Activated T-cell treated with anti-CD3 and anti-CD28 coated beads, Interleukin-2, amount 50 U/mL, for 72 hours (primary cell): ENCODE measurements around the gene MAP7D3. TPM values are rescaled to one million over a fixed set of nuclear protein-coding genes. Genes with fewer than 3 reads are reported as not detected.
A peak's percentile ranks its signal among the peaks of the same experiment; 100 is the strongest.

Source experiments
- ATAC-seq, 2 donors: fragments of 150-1000 bp; cut with Tn5 transposase; replicated peaks in 1 of 2; 2 replicates each; pipeline ENCODE4 v1.10.0; 2021; ENCODE audit warnings: moderate library complexity in 2 of 2, mild to moderate bottlenecking in 1 of 2
- DNase-seq, 2 donors: peaks; one replicate each; pipeline ENCODE4 v3.0.0; 2021 to 2022; ENCODE audit warnings: mixed read lengths in 1 of 2
- H3K27ac Mint-ChIP-seq: one replicate; pipeline ENCODE4 v1.8.0; 2022; ENCODE audit warnings: mild to moderate bottlenecking, moderate library complexity, mixed read lengths
- H3K27me3 Mint-ChIP-seq: one replicate; pipeline ENCODE4 v1.8.0; 2022; ENCODE audit warnings: low read depth, mixed read lengths
- H3K36me3 Mint-ChIP-seq, 2 donors: one replicate each; pipeline ENCODE4 v1.8.0; 2022; ENCODE audit warnings: mixed read lengths in 2 of 2, mild to moderate bottlenecking in 1 of 2; ENCODE audit not compliant: insufficient read depth in 2 of 2
- H3K4me1 Mint-ChIP-seq: one replicate; pipeline ENCODE4 v1.8.0; 2022; ENCODE audit warnings: low read depth, mixed read lengths
- H3K4me3 Mint-ChIP-seq, 2 donors: one replicate each; pipeline ENCODE4 v1.8.0; 2022; ENCODE audit warnings: mild to moderate bottlenecking in 2 of 2, mixed read lengths in 2 of 2, moderate library complexity in 2 of 2
- H3K9me3 Mint-ChIP-seq, 2 donors: one replicate each; pipeline ENCODE4 v1.8.0; 2022; ENCODE audit warnings: mixed read lengths in 2 of 2
- total RNA-seq, 2 donors: library from RNA; stranded (reverse); gene quantifications; one replicate each; pipeline ENCODE4 v1.2.3, GENCODE V29; 2022

MAP7D3 gene
- total RNA-seq, 2 donors from 2014 or later = 11.3 to 11.8 TPM

DNA sequence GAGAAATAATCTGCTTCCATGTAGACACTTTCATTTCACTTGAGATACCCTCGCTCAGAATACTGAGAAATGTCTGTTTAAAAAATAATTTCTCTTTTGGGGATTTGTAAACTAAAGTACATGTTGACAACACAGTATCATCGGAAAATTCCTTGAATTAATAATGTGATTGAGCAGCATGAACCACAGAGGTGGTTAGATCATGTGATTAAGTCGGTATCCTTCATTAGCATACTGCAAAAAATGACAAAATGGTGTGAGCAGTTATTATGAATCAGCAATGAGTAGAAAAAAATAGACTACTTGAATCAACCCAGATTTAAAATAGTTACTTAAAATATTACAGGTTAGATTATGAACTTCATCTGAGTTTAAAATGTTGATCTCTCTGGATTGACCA lies 14.1 kb downstream of the MAP7D3 start:
- DNase-seq (no peak), ATAC-seq (no peak)
- peaks cover 3 to 7% of the 10 kb centered on the region in 2 donors for H3K36me3 Mint-ChIP-seq
- H3K4me3 Mint-ChIP-seq = no peak overlapping the region
- H3K27me3 Mint-ChIP-seq = peaks cover 11% of the 10 kb centered on the region
- no peaks in the 10 kb centered on the region for H3K4me1 Mint-ChIP-seq
- no peaks in the 10 kb centered on the region for H3K9me3 Mint-ChIP-seq
- H3K27ac Mint-ChIP-seq = no peak overlapping the region

GRCh38 chrX:136228839-136229207 lies 22.4 kb downstream of the MAP7D3 start:
- DNase-seq (no peak), ATAC-seq (no peak)
- Mint-ChIP-seq H3K27ac (peak overlapping the region; percentile 73), H3K36me3 (peaks cover 6 to 14% of the 10 kb centered on the region in 2 donors), H3K4me3 (peak overlapping the region in 1 of 2 donors; percentile 29), H3K27me3 (peaks cover 15% of the 10 kb centered on the region), H3K9me3 (no peaks in the 10 kb centered on the region), H3K4me1 (peaks cover 20% of the 10 kb centered on the region)

GRCh38 chrX:136227948-136228838 lies 23.0 kb downstream of the MAP7D3 start:
- Mint-ChIP-seq H3K27me3 (peaks cover 15% of the 10 kb centered on the region), H3K4me1 (peaks cover 20% of the 10 kb centered on the region), H3K4me3 (peak overlapping the region in 1 of 2 donors; percentile 40), H3K27ac (peak overlapping the region; percentile 73), H3K36me3 (peaks cover 6 to 14% of the 10 kb centered on the region in 2 donors), H3K9me3 (no peaks in the 10 kb centered on the region)
- DNase-seq = peak; percentile 6 to 17
- ATAC-seq = peak; percentile 86 to 91

GRCh38 chrX:136227074-136227473 lies 24.1 kb downstream of the MAP7D3 start:
- H3K9me3 Mint-ChIP-seq = no peaks in the 10 kb centered on the region
- H3K27me3 Mint-ChIP-seq = peaks cover 15% of the 10 kb centered on the region
- ATAC-seq (no peak), DNase-seq (no peak)
- no peak overlapping the region for H3K27ac Mint-ChIP-seq
- peaks cover 20% of the 10 kb centered on the region for H3K4me1 Mint-ChIP-seq
- H3K4me3 Mint-ChIP-seq = no peak overlapping the region
- H3K36me3 Mint-ChIP-seq = peaks cover 6 to 14% of the 10 kb centered on the region in 2 donors

DNA sequence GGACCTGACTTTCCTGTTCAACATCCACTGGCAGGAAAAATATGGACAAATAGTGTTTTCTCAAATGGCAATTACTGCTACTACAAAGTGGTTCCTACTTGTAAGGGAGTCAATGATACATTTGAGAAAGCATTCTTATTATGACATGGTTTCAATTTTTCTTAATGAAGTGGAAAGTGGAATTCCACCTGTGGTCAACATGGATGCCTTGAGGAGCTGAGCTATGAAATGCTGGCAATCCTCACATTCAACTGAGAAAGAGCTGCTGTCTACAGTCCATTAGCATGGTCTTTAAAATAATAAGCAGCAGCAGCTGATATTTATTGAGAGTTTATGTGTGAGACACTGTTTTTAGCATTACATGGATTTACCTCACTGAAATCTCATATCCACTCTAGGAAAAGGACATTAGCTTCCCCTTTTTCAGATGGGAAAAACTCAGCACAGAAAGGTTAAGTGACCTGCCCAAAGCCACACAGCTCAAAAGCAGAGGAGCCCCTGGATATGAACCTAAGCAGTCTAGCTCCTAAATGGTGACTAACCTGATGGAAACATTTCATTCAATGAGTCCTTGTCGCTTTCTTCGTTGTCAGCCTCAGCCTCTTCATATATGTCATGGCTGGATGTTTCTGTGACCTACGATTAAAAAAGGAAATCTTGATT lies 29.2 kb downstream of the MAP7D3 start:
- DNase-seq = no peak
- ATAC-seq = no peak
- Mint-ChIP-seq H3K27me3 (peaks cover 8% of the 10 kb centered on the region), H3K4me1 (no peaks in the 10 kb centered on the region), H3K27ac (no peak overlapping the region), H3K36me3 (peaks cover 5 to 8% of the 10 kb centered on the region in 2 donors), H3K9me3 (no peaks in the 10 kb centered on the region), H3K4me3 (no peak overlapping the region)

DNA sequence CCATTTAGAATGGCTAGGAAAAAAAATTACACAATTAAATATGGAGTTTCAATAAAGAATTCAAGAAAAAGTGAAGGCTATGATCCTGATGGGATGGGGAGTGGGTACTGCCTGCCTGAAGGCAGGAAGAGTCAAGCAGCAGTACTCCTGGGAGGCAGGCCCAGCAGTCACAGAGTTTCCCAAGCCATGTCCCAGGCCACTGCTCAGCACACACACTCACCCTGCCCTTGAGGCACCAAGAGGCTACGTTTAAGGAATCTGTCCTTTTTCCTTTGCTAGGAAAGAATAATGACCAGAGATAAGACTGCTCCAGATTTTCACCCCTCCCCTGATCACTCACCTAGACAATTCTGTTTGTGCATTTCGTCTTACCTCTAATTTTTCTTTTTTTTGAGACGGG lies 30.2 kb downstream of the MAP7D3 start:
- ATAC-seq = no peak
- Mint-ChIP-seq H3K27ac (no peak overlapping the region), H3K27me3 (peaks cover 7% of the 10 kb centered on the region), H3K9me3 (no peaks in the 10 kb centered on the region), H3K4me1 (no peaks in the 10 kb centered on the region), H3K4me3 (no peak overlapping the region), H3K36me3 (peaks cover 5 to 8% of the 10 kb centered on the region in 2 donors)
- DNase-seq = no peak

- Mint-ChIP-seq H3K27me3 (peaks cover 7% of the 10 kb centered on the region), H3K36me3 (peaks cover 5 to 8% of the 10 kb centered on the region in 2 donors)
- ATAC-seq = no peak
Measured at GRCh38 chrX:136220540-136220939, 30.7 kb downstream of the MAP7D3 start.

DNA sequence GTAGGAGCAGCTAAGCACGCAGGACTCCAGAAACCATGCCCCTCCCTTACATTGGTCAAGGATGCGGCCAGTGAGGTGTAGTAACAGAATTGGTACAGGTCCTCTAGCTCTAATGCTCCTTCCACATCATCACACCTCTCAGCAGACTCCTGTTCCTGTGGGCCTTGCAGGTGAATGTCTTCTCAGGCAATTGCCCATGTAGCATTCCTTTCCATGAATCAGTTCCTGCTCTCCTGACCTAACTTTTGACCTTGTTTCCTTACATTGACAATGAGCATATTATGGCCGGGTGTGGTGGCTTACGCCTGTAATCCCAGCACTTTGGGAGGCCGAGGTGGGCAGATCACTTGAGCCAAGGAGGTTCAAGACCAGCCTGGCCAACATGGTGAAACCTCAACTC lies 31.3 kb downstream of the MAP7D3 start:
- H3K9me3 Mint-ChIP-seq = no peaks in the 10 kb centered on the region
- H3K27me3 Mint-ChIP-seq = peaks cover 7% of the 10 kb centered on the region
- H3K4me1 Mint-ChIP-seq = no peaks in the 10 kb centered on the region
- peaks cover 3 to 5% of the 10 kb centered on the region in 2 donors for H3K36me3 Mint-ChIP-seq
- H3K27ac Mint-ChIP-seq = no peak overlapping the region
- no peak overlapping the region for H3K4me3 Mint-ChIP-seq
- no peak for DNase-seq
- ATAC-seq = no peak

More at GRCh38 chrX:136220540-136220939, 30.7 kb downstream of the MAP7D3 start:
- H3K4me1 Mint-ChIP-seq = no peaks in the 10 kb centered on the region
- no peak for DNase-seq
- no peak overlapping the region for H3K27ac Mint-ChIP-seq
- no peak overlapping the region for H3K4me3 Mint-ChIP-seq
- H3K9me3 Mint-ChIP-seq = no peaks in the 10 kb centered on the region

GRCh38 chrX:136215559-136215958 lies 35.6 kb downstream of the MAP7D3 start:
- no peaks in the 10 kb centered on the region for H3K36me3 Mint-ChIP-seq
- H3K9me3 Mint-ChIP-seq = no peaks in the 10 kb centered on the region
- ATAC-seq (no peak), DNase-seq (no peak)
- no peak overlapping the region for H3K4me3 Mint-ChIP-seq
- H3K4me1 Mint-ChIP-seq = no peaks in the 10 kb centered on the region
- H3K27me3 Mint-ChIP-seq = no peaks in the 10 kb centered on the region
- H3K27ac Mint-ChIP-seq = no peak overlapping the region

DNA sequence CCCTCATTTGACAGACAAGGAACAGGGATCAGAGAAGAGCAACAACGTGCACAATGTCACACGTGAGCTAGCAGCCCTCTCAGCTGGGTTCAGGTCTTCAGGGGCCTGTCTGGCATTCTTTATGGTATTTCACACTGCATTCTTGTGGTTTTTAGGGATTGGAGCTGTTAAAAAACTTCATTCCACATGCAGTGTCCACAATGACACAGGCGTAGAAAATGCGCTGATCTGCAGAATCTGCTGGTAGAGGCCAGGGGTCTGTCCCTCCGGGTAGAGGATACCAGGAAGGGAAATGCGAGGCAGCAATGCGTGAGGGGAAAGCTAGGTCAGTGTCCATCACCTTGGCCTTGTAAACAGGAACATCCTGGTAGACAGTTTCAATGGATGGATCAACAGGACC lies 36.6 kb downstream of the MAP7D3 start:
- no peak for DNase-seq
- no peak overlapping the region for H3K27ac Mint-ChIP-seq
- H3K4me1 Mint-ChIP-seq = no peaks in the 10 kb centered on the region
- no peaks in the 10 kb centered on the region for H3K36me3 Mint-ChIP-seq
- H3K9me3 Mint-ChIP-seq = no peaks in the 10 kb centered on the region
- ATAC-seq = no peak
- peaks cover 7% of the 10 kb centered on the region for H3K27me3 Mint-ChIP-seq
- H3K4me3 Mint-ChIP-seq = no peak overlapping the region

DNA sequence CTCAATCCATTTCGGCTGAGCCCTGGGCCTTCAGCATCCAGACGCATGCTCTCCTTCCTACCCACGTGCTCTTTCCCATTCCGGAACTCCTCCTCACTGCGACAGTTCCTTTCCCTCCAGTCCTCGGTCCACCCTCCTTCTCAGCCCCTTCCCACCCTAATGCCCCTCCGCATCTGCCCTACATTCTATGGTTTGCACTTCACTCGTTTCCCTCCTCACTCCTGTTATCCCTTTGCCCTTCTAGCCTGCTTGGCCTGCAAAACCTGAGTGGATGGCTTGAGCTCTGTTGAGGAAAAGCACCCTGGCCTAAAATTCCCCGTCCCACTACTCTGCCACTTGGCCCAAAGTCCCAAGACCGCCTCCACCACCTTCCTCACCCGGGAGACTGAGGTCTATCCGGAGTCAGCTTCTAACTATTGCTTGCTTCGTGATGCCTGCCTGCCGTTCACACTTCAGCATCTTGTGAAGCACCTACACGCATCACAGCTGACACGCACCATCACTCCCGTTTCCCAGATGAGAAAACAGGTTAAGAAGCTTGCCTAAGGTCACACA lies 38.6 kb downstream of the MAP7D3 start:
- H3K9me3 Mint-ChIP-seq = no peaks in the 10 kb centered on the region
- H3K36me3 Mint-ChIP-seq = no peaks in the 10 kb centered on the region
- no peak for ATAC-seq
- no peak for DNase-seq
- no peak overlapping the region for H3K27ac Mint-ChIP-seq
- H3K4me3 Mint-ChIP-seq = no peak overlapping the region
- no peaks in the 10 kb centered on the region for H3K4me1 Mint-ChIP-seq
- peaks cover 7% of the 10 kb centered on the region for H3K27me3 Mint-ChIP-seq

- Mint-ChIP-seq H3K27ac (no peak overlapping the region), H3K9me3 (no peaks in the 10 kb centered on the region), H3K4me3 (no peak overlapping the region), H3K36me3 (no peaks in the 10 kb centered on the region), H3K27me3 (peaks cover 7% of the 10 kb centered on the region), H3K4me1 (no peaks in the 10 kb centered on the region)
- ATAC-seq (no peak), DNase-seq (no peak)
Measured at GRCh38 chrX:136211766-136212556, 39.2 kb downstream of the MAP7D3 start.

DNA sequence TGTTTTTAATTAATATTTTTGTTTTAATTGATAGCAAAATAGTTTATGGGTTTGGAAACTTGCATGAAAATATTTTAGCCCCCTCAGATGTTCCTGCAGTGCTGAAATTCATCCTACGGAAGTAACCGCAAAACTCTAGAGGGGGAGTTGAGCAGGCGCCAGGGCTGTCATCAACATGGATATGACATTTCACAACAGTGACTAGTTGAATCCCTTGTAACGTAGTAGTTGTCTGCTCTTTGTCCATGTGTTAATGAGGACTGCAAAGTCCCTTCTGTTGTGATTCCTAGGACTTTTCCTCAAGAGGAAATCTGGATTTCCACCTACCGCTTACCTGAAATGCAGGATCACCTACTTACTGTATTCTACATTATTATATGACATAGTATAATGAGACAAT lies 40.4 kb downstream of the MAP7D3 start:
- H3K4me1 Mint-ChIP-seq = no peaks in the 10 kb centered on the region
- H3K36me3 Mint-ChIP-seq = no peaks in the 10 kb centered on the region
- DNase-seq (no peak), ATAC-seq (no peak)
- H3K27ac Mint-ChIP-seq = no peak overlapping the region
- peaks cover 7% of the 10 kb centered on the region for H3K27me3 Mint-ChIP-seq
- no peaks in the 10 kb centered on the region for H3K9me3 Mint-ChIP-seq
- no peak overlapping the region for H3K4me3 Mint-ChIP-seq
